Inferior parietal cortex (tissue), 1 donor: Measurements from ENCODE around the gene SEPTIN1.

Experiments used
- DNase-seq: peaks from one replicate; pipeline ENCODE4 v3.0.0-alpha.2; 2016; ENCODE audit errors: extremely low spot score

Gene SEPTIN1

DNA sequence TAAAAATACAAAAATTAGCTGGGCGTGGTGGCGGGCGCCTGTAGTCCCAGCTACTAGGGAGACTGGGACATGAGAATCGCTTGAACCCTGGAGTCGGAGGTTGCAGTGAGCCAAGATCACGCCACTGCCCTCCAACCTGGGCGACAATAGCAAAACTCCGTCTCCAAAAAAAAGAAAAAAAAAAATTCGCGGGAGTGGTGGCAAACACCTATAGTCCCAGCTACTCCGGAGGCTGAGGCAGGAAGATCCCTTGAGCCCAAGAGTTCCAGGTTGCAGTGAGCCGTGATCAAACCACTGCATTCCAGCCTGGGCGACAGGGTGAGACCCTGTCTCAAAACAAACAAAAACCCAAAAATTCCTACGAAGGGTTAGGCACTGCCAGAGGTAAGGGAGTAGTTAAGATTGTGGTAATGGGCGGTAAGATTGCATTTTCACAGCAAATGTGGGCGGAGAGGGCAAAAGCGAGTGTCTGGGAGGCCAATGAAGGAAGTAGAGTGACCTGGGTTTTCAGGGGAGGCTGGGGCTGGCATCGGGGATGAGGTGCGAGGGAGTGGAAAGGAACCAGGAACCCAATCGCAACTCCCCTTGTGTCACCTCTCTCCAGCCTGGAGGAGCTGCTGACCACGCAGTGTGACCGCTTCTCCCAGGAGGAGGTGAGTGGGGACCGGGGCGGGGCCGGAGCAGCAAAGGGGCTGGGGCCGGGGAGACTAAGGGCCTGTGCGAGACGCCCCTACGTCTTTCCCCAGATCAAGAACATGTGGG, 5.1 kb downstream of the SEPTIN1 start:
- no peak for DNase-seq

DNA sequence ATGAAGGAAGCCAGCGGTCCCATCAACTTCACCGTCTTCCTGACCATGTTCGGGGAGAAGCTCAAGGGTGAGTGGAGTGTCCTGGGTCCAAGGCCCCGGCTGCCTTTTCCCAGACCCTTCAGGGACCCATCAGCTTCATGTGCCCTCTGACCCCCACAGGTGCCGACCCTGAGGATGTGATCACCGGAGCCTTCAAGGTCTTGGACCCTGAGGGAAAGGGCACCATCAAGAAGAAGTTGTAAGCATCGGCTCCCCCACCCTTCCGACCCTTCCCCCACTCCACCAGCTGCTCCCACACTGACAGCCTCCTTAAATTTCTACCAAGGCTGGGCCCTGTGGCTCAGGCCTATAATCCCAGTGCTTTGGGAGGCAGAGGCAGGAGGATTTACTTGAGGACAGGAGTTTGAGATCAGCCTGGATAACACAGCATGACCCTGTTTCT, 5.9 kb downstream of the SEPTIN1 start:
- DNase-seq, result no peak

DNA sequence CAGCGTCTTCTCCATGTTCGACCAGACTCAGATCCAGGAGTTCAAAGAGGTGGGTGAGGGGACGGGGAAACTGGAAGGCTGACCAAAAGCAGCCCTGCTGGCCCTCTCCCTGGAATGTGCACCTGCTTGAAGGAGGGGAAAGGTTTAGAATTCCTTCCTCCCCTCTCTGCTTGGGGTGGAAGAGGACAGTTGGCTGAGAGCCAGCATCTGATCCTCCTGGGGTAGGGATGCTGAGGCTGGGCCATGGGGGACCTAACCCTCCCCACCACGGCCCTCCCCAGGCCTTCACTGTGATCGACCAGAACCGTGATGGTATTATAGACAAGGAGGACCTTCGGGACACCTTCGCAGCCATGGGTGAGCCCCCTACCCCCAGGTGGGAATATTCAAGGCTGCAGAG, 6.5 kb downstream of the SEPTIN1 start:
- DNase-seq, result no peak

DNA sequence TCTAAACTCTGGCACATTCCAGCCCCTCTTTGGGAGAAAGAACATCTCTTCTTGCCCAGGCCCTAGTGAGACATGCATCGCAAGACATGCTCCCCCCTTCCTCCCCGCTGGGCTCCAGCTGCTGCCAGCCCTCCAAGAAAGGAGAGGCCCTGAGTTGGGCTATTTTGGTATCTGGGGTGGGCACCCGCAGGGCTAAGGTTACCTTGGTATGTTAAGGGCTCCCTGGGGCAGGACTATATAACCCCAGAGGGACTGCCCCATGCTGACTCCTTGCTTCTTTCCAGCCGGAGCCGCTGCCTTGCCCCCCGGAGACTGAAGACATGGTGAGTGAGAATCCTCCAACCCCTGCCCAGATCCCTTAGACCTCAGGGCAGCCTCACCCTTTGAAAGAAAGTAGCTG, 7.8 kb downstream of the SEPTIN1 start, which contains the start of gene MYL11:
Gene MYL11, plus strand, starts transcription at position 265 of the 400 bp plus-strand sequence. Its CDS starts 56 bp downstream, at position 321.
- no peak for DNase-seq

DNA sequence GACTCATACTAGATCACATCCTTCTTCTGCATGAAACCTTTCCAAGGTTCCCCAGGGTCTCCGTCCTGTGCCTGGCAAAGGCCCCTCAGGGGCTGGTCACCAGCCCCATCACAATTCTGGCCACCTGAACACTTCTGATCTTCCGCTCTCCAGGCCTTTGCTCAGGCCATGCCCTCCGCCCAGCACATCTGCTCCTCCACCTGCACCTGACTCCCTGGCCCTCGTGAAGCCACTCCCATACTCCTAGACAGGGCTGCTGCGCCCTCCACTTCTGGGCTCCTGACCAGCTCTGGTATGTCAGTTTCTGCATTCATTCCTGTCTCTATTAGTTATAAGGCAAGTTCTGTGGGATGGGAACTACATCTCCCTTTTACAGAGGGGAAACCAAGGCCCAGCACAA, 9.6 kb downstream of the SEPTIN1 start:
- DNase-seq, result no peak

DNA sequence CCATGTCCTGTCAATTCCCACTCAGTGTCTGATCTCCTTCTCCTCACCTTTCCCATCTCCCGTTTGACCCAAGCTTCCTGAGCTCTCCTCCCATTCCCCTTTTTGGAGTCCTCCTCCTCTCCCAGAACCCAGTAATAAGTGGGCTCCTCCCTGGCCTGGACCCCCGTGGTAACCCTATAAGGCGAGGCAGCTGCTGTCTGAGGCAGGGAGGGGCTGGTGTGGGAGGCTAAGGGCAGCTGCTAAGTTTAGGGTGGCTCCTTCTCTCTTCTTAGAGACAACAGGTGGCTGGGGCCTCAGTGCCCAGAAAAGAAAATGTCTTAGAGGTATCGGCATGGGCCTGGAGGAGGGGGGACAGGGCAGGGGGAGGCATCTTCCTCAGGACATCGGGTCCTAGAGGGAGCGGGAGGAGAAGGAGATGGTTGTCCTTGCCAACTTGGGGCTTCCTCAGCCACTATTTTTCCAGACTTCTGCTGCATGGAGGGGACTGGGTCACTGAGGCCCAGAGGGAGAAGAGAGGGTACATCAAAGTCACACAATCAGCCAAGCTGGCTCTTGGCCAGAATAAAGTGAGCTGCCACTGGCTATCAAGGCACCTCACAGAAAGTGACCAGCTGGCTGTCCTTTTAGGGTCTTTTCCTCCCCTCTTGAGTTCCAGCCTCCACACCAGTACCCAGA, 10.2 kb downstream of the SEPTIN1 start:
- no peak for DNase-seq

DNA sequence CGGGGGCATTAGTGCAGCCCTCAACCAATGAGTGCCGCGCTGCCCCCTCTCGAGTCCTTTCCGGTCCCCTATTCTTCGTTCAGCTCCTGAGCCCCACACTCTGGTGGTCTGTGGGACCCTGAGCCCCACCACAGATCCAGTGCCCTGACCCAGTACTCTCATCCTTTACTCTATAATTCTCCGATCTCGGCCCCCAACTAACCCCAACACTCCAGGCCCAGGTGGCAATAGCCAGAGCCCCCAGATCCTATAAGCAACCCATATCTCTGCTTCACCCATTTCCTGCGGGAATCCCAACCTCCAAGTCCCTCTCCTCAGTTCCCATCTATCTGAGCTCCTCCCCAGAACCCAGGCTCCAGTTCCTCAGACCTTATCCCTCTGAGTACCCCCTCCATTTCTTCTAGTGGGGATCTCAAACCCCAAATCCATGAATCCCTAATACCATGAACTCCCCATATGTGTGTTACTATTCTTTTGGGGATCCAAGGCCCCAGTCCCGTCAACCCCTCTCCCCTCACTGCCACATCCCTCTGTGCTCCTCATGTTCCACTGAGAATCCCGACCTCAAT, 11.0 kb downstream of the SEPTIN1 start:
- DNase-seq, result no peak

DNA sequence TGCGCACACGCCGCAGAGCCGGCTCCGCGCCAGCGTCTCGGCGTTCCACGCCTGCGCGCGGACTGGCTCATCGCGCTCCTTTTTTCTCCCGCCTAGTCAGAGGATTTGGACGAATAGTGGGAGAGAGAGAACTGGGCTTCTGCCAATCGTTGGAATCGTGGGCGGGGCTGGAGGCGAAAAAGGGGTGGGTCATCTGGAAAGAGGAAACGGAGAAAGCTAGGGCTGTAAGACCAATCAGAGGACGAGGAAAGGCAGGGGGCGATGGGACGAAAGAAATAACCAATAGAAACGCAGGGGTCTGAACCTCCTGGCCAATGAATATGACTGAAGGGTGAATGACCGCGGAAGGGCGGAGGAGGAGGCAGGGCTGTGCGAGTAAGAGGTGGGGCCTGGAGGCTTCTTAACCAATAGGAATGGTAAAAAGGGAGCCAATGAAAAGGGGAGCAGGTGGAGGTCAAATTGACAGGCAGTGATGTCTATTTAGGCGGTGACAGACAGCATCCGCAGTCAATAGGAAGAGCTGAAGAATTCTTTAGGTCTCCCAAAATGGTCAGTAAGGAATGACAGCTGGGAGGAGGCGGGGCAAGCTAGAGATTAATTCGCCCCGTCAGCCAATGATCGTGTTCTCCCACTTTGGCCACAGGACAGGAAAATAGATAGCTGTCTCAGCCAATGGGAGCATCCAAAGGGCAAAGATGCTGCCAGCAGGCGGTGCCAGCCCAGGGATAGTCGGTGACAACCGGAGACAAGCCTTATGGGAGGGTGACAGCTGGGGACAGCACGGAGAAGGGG, 11.7 kb downstream of the SEPTIN1 start, which contains the start of gene TBC1D10B:
Gene TBC1D10B, minus strand, starts transcription at position 39 of the 792 bp plus-strand sequence. CDS start 311 bp downstream, outside the sequence.
- DNase-seq, result peak; percentile 100

DNA sequence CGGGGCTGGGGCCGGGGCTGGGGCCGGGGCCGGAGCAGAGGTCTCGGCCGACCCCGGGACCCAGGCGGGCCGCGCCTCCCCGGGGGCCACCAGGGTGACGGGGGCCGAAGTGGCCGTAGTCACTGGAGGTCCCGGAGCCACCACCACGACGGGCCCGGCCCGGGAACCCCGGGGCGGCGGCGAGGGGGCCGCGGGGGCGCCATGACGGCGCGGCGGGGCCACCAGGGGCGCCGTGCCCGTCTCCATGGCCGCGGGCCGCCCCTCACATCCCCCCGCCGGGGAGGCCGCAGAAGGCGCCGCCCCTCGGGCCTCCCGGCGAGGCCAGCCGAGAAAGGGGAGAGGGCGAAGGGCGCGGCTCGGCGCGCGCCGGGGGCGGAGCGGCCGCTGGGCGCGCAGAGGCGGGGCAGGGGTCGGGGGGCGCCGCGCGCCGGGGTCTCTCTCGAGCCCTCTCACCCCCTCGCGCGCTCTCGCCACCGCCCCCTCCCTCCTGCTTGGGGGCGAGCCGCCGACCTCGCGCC, 12.4 kb downstream of the SEPTIN1 start:
- no peak for DNase-seq

DNA sequence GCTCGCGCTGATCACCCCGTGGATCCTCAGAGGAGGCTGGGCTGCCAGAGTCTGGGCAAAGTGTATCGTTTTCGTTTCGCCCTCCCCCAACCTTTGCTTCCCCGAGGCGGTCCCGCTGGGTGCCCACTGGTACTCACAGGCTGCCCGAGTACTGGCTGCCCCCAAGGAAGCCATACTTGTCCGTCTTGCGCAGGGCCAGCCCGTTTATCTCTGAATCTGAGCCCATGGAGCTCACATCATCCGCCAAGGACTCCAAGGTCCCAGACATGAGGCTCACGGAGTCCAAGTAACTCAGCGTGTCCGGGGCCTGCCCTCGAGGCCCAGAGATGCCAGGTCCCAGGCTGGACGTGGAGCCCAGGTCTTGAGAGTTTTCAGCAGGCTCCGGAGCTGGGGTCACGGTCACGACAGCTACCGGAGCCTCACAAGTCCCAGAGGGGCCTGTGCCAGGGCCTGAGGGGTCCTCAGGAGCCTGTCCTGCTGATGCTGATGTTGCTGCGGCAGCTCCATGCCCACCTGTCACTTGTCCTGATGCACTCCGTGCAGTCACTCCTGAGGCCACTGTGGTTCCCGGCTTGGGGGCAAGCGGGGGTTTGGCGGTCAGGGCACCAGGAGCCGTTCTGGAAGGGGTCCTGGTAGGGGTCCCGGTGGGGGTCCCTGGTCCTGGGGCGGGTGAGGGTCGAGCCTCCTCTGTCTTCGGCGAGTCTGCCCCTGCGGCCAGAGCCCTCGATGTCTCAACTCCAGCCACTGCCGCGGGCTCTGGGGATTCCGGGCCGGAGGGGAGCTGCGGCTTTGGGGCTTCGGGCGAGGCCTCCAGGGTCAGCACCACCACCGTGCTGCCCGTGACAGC, 13.0 kb downstream of the SEPTIN1 start:
- no peak for DNase-seq

DNA sequence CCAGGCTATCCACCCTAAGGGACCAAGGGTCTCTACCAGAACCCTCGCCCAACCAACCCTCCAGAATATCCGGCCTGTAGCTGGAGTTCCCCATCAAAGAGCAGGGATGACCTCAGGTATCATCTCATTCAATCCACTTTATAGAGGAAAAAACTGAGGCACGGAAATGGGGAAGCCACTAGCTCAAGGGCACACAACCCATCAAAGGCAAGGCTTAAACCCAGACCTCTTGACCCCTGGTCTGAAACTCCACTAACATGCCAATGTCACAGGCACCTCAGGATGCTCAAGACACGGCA, 13.6 kb downstream of the SEPTIN1 start:
- no peak for DNase-seq

DNA sequence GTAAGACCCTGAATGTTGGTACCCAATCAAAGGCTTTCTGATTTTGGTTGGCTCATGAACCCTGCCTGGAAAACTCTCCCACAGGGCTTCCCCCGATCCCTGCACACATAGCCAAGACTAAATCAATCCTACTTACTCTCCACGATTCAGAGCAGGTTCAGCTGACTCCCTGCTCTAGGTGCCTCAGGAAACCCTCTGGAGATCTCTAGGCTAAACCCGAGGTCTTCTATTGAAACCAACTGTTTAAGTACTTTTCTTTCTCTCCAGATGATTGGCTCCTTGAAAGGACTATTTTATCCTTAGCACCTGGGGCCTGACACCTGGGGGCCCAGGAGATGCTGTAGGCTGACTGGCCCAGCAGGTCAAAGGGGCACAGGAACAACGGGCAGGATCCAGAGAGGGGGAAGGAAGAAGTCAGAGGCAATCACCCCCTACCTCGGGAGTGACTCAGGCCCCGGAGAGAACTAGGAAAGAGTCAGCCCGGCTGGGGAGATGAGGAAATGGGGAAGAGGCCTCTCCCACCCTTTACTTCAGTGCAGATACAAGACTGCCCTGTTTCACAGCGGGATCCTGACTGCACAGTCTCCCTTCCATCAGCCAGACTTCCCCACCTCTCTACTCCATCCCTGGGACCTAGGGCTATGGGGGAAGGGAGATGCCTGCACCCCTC, 14.1 kb downstream of the SEPTIN1 start:
- DNase-seq, result no peak

DNA sequence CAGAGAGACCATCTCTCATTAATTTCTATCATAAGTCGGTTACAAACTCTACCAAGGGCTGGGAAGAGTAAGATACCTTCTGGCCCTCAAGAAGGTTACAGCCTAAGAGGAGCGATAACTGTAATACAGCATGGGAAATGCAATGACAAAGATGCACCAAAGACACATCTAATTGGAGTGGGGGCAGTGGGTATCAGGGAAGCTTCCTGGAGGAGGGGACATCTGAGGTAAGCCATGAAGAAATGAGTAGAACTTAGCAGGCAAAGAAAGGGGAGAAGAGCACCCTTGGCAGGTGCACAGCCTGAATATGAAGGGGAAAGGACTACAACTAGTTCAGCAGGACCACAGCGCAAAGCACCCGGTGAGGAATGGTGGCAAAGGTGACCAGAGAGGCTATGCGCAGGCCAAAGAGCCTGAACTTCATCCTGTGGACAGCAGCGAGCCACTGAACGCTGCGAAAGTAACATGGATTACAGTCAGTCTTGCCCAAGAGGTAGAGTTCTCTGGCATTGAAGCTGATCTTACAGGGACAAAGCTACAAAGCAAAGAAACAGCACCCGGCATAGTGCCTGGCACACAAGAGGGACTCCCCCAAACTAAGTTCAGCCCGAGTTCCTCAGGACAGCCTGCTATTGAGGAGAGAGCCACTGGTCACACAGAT, 14.9 kb downstream of the SEPTIN1 start:
- no peak for DNase-seq

DNA sequence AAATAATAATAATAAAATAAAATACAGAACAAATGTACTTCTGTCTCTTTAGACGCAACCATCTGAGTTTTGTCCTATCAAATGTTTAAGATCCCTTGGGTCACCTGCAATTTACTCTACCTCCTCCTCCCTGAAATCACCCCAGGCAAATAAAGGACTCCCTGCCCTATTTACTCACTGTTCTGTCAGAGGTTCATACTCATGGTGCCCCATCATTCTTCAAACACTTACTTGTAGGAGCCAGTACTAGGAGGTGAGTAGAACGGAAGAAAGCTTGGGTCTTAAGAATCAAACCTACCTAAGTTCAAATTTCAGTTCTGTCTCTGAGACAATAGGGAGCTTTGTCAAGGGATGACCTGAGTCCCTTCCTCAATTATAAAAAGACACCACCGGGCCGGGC, 15.8 kb downstream of the SEPTIN1 start:
- no peak for DNase-seq

DNA sequence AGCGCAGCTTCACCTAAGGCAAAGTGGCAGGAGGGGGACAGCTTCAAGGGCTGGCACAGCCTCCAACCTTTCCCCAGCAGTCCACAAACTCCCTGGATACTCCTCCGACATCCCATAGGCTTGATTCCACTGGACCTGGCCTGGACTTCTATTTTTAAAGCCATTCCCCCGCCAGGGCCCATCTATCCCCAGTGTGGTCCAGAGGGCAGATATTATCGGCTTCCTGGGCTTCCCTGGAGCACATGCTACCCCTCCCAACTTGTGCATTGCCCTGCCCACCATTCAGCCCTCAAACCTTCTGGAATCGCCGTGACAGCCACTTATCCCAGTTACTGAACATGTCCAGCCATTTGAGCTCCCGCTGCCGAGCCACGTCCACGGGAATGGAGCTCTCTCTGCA, 17.2 kb downstream of the SEPTIN1 start:
- no peak for DNase-seq

DNA sequence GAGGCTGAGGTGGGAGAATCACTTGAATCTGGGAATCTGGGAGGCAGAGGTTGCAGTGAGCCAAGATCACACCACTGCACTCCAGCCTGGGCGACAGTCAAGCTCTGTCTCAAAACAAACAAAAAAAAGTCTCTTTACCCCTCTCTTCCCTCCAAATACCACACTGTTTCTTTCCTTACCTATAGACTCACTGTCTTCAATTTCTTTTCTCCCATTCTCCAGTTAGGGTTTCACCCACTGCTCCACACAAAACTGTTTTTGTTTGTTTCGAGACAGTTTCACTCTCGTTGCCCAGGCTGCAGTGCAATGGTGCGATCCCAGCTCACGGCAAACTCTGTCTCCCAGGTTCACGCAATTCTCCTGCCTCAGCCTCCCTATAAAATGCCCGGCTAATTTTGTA, 21.2 kb downstream of the SEPTIN1 start:
- no peak for DNase-seq

DNA sequence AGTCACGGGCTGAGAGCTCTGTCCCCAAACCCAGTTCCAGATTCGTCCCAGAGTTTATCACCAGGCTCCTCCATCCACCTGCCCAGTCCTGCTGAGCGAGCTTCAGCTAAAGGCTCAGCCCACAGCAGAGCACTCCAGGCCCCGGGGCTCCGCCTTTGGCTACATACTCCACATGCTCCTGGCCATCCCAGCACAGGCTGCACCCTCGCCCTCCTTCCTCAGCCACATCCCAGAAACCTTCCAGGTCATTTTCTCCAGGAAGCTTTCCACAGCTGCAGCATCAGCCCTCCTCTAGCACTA, 22.5 kb downstream of the SEPTIN1 start:
- DNase-seq, result no peak

DNA sequence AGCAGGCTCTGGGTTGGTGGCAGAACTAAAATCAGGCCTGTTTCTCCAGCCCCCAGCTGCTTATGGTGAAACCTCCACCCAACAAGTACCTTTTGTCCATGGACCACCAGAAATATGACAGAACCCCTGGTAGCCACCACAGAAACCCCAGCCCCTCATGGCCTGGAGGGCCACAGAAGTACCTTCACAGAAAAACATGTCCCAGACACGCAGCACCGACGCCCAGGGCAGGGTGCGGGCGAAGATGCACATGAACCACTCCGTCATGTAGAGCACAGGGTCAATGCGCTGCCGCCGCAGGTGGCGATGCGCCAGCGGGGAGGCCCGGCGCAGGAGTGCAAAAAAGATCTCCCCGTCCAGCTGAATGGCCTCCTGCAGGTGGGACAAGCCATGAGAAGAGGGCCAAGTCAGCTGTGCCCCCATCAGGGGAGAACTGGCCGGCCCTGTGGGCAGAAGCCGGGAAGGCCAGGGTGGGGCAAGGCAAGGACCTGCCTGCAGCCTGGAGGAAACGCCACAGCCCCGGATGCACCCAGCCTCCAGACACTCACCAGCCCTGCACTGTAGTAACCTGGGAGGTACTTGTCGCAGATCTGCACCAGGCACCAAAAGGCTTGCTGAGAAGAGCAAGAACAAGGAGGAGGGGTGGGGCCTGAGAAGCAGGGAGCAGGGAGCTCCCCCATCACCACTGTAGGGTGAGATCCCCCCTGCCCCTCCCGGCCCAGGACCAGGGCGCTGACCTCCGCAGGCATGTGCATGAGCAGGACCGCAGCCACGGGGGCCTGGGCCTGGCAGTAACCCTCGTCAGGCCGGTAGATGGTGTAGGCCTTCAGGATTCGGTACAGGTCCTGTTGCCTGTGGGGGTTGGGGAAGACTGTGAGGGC, 23.1 kb downstream of the SEPTIN1 start:
- DNase-seq, result no peak

DNA sequence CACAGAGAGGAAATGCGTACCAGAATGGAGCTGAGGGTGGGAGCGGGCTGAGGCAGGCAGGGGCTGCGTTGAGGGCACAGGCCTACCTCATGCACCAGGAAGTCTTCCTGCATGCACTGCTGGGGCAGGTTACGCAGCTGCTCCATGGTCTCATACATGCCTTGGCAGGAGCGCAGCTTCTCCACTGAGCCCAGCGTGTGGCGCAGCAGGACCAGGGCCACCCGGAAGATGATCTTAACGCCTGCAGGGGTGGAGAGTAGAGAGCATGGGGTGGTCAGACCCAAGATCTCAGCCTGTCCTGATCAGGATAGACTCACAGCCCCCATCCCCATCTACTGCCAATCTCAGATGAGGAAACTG, 23.8 kb downstream of the SEPTIN1 start:
- DNase-seq, result no peak
